ENCODE data around the gene AKR1A1.

Gene AKR1A1

DNA sequence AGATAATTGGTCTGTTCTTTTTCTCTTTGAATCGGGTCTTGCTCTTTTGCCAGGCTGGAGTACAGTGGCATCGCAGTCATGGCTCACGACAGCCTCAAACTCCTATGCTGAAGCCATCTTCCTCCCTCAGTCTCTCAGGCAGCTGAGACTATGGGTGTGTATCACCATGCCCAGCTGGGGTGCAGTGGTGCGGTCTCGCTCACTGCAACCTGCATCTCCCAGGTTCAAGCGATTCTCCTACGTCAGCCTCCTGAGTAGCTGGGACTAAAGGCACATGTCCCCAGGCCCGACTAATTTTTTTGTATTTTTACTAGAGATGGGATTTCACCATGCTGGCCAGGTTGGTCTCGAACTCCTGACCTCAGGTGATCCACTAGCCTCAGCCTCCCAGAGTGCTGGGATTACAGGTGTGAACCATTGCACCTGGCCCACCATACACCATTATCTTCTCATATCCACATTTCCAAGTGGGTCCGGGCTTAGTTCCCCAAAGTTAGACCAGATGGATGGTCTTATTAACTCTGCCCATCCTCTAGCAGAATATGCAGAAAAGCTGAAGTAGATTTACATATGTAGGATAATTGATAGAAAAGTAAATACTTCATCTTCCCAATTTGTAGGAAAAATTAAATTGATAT is 60.1 kb downstream of the AKR1A1 start:
- H3K9me3 ChIP-seq (ENCODE audit: control insufficient read depth, low read length), result no peaks in the 10 kb centered on the region
- no peak overlapping the region for H3K4me3 ChIP-seq (ENCODE audit: insufficient read depth, low read depth, low read length, poor library complexity, severe bottlenecking)
- H3K27me3 ChIP-seq (replicated peaks; ENCODE audit: control insufficient read depth, insufficient read depth, low read length, poor library complexity, severe bottlenecking), result no peaks in the 10 kb centered on the region
- H3K36me3 ChIP-seq (ENCODE audit: control insufficient read depth, insufficient read depth, low read length), result peaks cover 50% of the 10 kb centered on the region
- DNase-seq, result no peak
- no peaks in the 10 kb centered on the region for H3K4me1 ChIP-seq (ENCODE audit: control insufficient read depth, insufficient read depth, low read length, poor library complexity, severe bottlenecking)
- H3K27ac ChIP-seq (ENCODE audit: insufficient read depth, low read length, poor library complexity, severe bottlenecking), result no peak overlapping the region

DNA sequence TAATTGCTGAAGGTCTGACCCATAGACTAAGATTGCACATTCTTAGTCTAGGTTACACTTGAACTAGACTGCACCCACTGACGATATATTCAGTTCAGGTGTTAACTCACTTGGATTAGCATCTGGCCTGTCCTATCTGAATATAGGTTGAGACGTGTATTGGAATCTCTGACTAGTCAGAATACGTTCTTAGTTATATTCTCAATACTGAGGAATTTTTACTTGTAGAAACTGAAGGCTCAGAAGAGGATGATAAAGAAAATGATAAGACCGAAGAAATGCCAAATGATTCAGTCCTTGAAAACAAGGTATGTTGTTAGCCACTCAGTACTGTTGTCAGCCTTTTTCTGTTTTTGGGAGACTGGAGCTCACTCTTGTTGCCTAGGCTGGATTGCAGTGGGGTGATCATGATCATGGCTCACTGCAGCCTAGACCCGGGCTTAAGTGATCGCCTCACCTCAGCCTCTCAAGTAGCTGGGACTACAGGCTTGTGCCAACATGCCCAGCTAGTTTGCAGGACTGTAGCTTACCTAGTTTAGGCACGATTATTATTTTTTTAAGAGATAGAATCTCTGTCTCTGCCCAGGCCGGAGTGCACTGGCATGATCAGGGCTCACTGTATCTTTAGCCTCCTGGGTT is 62.4 kb downstream of the AKR1A1 start:
- Histone ChIP-seq H3K27ac (ENCODE audit: insufficient read depth, low read length, poor library complexity, severe bottlenecking) (no peak overlapping the region), H3K36me3 (ENCODE audit: control insufficient read depth, insufficient read depth, low read length) (peaks cover 56% of the 10 kb centered on the region), H3K4me3 (ENCODE audit: insufficient read depth, low read depth, low read length, poor library complexity, severe bottlenecking) (no peak overlapping the region), H3K27me3 (replicated peaks; ENCODE audit: control insufficient read depth, insufficient read depth, low read length, poor library complexity, severe bottlenecking) (no peaks in the 10 kb centered on the region), H3K4me1 (ENCODE audit: control insufficient read depth, insufficient read depth, low read length, poor library complexity, severe bottlenecking) (no peaks in the 10 kb centered on the region), H3K9me3 (ENCODE audit: control insufficient read depth, low read length) (no peaks in the 10 kb centered on the region)
- no peak for DNase-seq

DNA sequence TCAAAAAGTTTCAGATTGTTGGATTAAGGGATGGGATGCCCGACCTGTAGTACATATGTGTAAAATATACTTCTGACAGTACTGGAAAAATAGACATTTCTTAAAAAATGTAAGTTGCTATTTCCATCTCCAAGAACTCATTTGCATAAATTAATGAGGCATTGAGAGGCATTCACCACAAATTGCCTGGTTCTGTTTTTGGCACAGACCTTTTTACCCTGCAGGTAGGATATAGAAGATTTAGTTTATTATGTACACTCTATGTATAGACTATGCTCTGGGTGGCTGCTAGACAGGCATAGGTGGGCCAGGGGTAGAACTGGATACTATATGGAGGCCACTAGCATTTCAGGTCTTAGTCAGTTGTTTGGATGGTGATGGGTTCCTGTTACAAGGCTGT is 65.3 kb downstream of the AKR1A1 start:
- H3K9me3 ChIP-seq (ENCODE audit: control insufficient read depth, low read length), result no peaks in the 10 kb centered on the region
- H3K4me1 ChIP-seq (ENCODE audit: control insufficient read depth, insufficient read depth, low read length, poor library complexity, severe bottlenecking), result no peaks in the 10 kb centered on the region
- peaks cover 50% of the 10 kb centered on the region for H3K36me3 ChIP-seq (ENCODE audit: control insufficient read depth, insufficient read depth, low read length)
- H3K27ac ChIP-seq (ENCODE audit: insufficient read depth, low read length, poor library complexity, severe bottlenecking), result no peak overlapping the region
- no peaks in the 10 kb centered on the region for H3K27me3 ChIP-seq (replicated peaks; ENCODE audit: control insufficient read depth, insufficient read depth, low read length, poor library complexity, severe bottlenecking)
- DNase-seq, result no peak
- no peak overlapping the region for H3K4me3 ChIP-seq (ENCODE audit: insufficient read depth, low read depth, low read length, poor library complexity, severe bottlenecking)

DNA sequence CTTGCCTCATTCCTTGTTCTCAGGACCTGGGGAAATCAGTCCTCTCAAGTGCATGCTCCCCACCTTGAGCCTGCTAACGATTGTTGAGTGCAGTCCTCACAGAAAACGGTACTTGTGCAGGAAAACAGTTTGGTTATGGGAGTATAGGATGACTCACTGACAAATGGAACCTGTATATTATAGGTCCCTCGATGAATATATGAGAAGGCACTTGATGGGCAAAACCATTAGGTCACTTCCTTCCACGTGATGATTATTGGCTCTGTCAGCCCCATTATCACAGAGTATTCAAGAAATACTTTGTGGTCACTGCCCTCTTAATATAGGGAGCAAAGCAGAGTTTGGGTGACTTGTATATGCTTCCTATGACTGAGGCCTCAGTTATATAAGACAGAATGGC is 67.0 kb downstream of the AKR1A1 start:
- Histone ChIP-seq H3K27me3 (replicated peaks; ENCODE audit: control insufficient read depth, insufficient read depth, low read length, poor library complexity, severe bottlenecking) (no peaks in the 10 kb centered on the region), H3K4me3 (ENCODE audit: insufficient read depth, low read depth, low read length, poor library complexity, severe bottlenecking) (no peak overlapping the region), H3K4me1 (ENCODE audit: control insufficient read depth, insufficient read depth, low read length, poor library complexity, severe bottlenecking) (no peaks in the 10 kb centered on the region), H3K9me3 (ENCODE audit: control insufficient read depth, low read length) (no peaks in the 10 kb centered on the region), H3K36me3 (ENCODE audit: control insufficient read depth, insufficient read depth, low read length) (peaks cover 50% of the 10 kb centered on the region), H3K27ac (ENCODE audit: insufficient read depth, low read length, poor library complexity, severe bottlenecking) (no peak overlapping the region)
- no peak for DNase-seq

DNA sequence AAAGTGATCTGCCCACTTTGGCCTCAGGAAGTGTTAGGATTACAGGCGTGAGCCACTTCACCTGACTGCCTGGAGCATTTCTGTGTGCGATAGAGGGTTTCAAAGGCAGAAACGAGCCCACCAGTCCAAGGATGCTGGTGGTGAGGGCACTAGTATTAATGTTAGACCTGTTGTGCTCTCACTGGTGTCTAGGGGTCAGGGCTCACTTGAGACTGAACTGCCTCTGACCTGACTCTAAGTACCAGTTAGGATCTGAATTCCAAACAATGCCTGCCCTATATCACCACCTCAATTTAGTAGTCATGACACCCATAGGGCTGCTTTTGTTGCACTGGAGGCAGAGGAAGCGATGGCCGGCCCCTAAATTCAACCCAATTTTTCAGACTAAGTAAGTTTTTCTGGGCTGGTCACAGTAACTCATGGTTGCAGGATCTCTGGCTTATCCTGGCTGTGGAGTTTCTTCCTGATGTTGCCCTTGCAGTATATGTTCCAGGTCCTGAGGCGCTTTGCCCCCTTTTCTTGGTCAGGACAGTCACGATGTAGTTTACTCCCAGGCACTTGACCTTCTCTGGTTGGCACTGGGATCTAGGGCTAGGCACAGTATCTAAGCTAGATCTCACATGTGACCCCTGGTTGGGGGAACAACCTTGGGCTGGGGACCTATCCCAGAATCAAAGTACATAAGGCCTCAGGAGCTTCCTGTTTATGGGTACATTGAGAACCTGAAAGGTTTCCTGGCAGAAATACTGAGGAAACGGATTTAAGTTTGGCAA is 68.7 kb downstream of the AKR1A1 start:
- Histone ChIP-seq H3K9me3 (ENCODE audit: control insufficient read depth, low read length) (no peaks in the 10 kb centered on the region), H3K4me3 (ENCODE audit: insufficient read depth, low read depth, low read length, poor library complexity, severe bottlenecking) (no peak overlapping the region), H3K27ac (ENCODE audit: insufficient read depth, low read length, poor library complexity, severe bottlenecking) (no peak overlapping the region), H3K36me3 (ENCODE audit: control insufficient read depth, insufficient read depth, low read length) (peaks cover 52% of the 10 kb centered on the region), H3K4me1 (ENCODE audit: control insufficient read depth, insufficient read depth, low read length, poor library complexity, severe bottlenecking) (no peaks in the 10 kb centered on the region), H3K27me3 (replicated peaks; ENCODE audit: control insufficient read depth, insufficient read depth, low read length, poor library complexity, severe bottlenecking) (no peaks in the 10 kb centered on the region)
- no peak for DNase-seq
